ENCODE data around the gene PES1. TPM values are rescaled to one million over a fixed set of nuclear protein-coding genes. Genes with fewer than 3 reads are reported as not detected.

Gene PES1
- total RNA-seq, 4 donors from 2014 or later = 45.3 to 67.0 (median 58.4) TPM

DNA sequence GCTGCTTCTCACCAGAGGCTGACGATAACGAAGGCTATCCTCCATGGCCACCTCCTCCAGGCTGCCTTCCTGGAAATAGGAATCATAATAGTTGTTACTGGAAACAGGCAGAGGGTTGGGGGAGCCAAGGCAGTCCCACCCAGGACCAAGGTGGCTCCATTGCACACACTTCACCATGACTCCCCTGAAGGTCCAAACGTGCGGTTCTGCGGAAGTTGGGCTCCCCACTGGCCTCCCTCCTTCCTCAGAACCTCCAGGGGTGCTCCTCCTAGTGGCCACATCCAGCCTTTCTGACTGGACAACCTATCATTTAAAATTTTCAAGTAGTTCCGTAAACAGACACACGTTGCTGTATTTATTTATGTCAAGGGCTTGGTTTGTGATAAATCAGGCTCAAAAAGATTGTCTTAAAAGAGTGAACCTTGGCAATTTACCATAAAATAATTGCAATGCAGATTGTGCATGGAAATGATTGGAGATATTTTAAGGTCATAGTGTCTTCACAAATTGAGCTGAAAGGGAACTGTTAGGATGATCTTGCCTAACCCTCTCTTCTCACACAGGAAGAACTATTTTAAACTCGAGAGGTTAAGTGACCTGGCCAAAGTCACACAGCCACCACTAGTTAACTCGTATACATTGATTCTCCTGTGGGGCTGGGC is 13.9 kb upstream of the PES1 start:
- DNase-seq = no peak
- WGBS, 2 donors = 24 to 38% methylated on average over 9 of the region's 9 CpGs

GRCh38 chr22:30604723-30605122 is 13.0 kb upstream of the PES1 start:
- Histone ChIP-seq H3K4me3 (no peak overlapping the region), H3K36me3 (no peaks in the 10 kb centered on the region), H3K9me3 (no peaks in the 10 kb centered on the region), H3K4me1 (peaks cover 24 to 46% (median 30%) of the 10 kb centered on the region in 3 donors), H3K27me3 (no peaks in the 10 kb centered on the region), H3K27ac (no peak overlapping the region)
- TF ChIP-seq, protein P1, sequence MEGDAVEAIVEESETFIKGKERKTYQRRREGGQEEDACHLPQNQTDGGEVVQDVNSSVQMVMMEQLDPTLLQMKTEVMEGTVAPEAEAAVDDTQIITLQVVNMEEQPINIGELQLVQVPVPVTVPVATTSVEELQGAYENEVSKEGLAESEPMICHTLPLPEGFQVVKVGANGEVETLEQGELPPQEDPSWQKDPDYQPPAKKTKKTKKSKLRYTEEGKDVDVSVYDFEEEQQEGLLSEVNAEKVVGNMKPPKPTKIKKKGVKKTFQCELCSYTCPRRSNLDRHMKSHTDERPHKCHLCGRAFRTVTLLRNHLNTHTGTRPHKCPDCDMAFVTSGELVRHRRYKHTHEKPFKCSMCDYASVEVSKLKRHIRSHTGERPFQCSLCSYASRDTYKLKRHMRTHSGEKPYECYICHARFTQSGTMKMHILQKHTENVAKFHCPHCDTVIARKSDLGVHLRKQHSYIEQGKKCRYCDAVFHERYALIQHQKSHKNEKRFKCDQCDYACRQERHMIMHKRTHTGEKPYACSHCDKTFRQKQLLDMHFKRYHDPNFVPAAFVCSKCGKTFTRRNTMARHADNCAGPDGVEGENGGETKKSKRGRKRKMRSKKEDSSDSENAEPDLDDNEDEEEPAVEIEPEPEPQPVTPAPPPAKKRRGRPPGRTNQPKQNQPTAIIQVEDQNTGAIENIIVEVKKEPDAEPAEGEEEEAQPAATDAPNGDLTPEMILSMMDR (IDR thresholded peaks at IDR 0.05) = no peak
- no peak for TF ChIP-seq POLR2A (IDR thresholded peaks at IDR 0.05)
- intact Hi-C loops (cut with DNase I) = loop anchor here (5.0 kb wide), 1 partner anchor 332 kb away; no protein-coding TSS in a partner anchor
- DNase-seq = no peak
- 81 to 95% methylated on average over 2 of the region's 2 CpGs for WGBS, 2 donors

More for the DNA sequence above, 13.9 kb upstream of the PES1 start:
- Histone ChIP-seq H3K4me3 (peak overlapping the region in 3 of 4 donors; percentile 51 to 76 (median 52)), H3K27me3 (no peaks in the 10 kb centered on the region), H3K9me3 (no peaks in the 10 kb centered on the region), H3K27ac (peak overlapping the region in 3 of 4 donors; percentile 32 to 77 (median 75)), H3K36me3 (no peaks in the 10 kb centered on the region), H3K4me1 (peaks cover 27 to 50% (median 32%) of the 10 kb centered on the region in 3 donors)
- TF ChIP-seq, protein P1 (IDR thresholded peaks at IDR 0.05) = peak; percentile 33 to 71 (median 60)
- TF ChIP-seq POLR2A (IDR thresholded peaks at IDR 0.05) = no peak
- intact Hi-C loops (cut with DNase I) = loop anchor here (5.0 kb wide), 1 partner anchor 333 kb away; no protein-coding TSS in a partner anchor

GRCh38 chr22:30603801-30604200 is 12.1 kb upstream of the PES1 start:
- Histone ChIP-seq H3K9me3 (no peaks in the 10 kb centered on the region), H3K27ac (no peak overlapping the region), H3K4me3 (no peak overlapping the region), H3K4me1 (peaks cover 17 to 36% (median 21%) of the 10 kb centered on the region in 3 donors), H3K27me3 (no peaks in the 10 kb centered on the region), H3K36me3 (no peaks in the 10 kb centered on the region)
- TF ChIP-seq POLR2A (IDR thresholded peaks at IDR 0.05) = no peak
- TF ChIP-seq, protein P1 (IDR thresholded peaks at IDR 0.05) = no peak
- intact Hi-C loops (cut with DNase I) = no loop called here
- no peak for DNase-seq
- WGBS, 2 donors = 54 to 73% methylated on average over 3 of the region's 3 CpGs

DNA sequence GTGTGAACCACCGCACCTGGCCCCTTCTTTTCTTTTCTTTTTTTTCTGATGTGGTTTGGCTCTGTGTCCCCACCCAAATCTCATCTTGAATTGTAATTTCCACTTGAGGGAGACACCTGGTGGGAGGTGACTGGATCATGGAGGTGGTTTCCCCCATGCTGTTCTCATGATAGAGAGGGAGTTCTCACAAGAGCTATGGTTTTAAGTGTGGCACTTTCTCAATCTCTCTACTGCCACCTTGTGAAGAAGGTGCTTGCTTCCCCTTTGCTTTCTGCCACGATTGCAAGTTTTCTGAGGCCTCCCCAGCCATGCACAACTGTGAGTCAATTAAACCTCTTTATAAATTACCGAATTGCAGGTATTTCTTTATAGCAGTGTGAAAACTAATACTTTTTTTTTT is 10.3 kb upstream of the PES1 start:
- Histone ChIP-seq H3K27ac (no peak overlapping the region), H3K27me3 (no peaks in the 10 kb centered on the region), H3K36me3 (no peaks in the 10 kb centered on the region), H3K4me3 (no peak overlapping the region), H3K9me3 (no peaks in the 10 kb centered on the region), H3K4me1 (peaks cover 1 to 19% (median 8%) of the 10 kb centered on the region in 3 donors)
- DNase-seq = no peak
- WGBS, 2 donors = 57 to 60% methylated on average over 3 of the region's 3 CpGs
- intact Hi-C loops (cut with DNase I) = no loop called here
- TF ChIP-seq, protein P1 (IDR thresholded peaks at IDR 0.05) = peak in 3 of 6 experiments; percentile 8 to 38 (median 27)
- no peak for TF ChIP-seq POLR2A (IDR thresholded peaks at IDR 0.05)

- WGBS, 2 donors = 77 to 83% methylated on average over 5 of the region's 5 CpGs
- TF ChIP-seq POLR2A (IDR thresholded peaks at IDR 0.05) = no peak
- TF ChIP-seq, protein P1 (IDR thresholded peaks at IDR 0.05) = no peak
- no peak for DNase-seq
These were observed 9.8 kb upstream of the PES1 start for GRCh38 chr22:30601464-30601863.

More at GRCh38 chr22:30601464-30601863, 9.8 kb upstream of the PES1 start:
- Histone ChIP-seq H3K27me3 (no peaks in the 10 kb centered on the region), H3K4me1 (peaks cover 0 to 13% (median 8%) of the 10 kb centered on the region in 3 donors), H3K27ac (no peak overlapping the region), H3K4me3 (no peak overlapping the region), H3K9me3 (no peaks in the 10 kb centered on the region), H3K36me3 (no peaks in the 10 kb centered on the region)
- intact Hi-C loops (cut with DNase I) = no loop called here

All from esophagus squamous epithelium (tissue), 5 donors.